ENCODE measurements around the gene FAM120B.

FAM120B gene

DNA sequence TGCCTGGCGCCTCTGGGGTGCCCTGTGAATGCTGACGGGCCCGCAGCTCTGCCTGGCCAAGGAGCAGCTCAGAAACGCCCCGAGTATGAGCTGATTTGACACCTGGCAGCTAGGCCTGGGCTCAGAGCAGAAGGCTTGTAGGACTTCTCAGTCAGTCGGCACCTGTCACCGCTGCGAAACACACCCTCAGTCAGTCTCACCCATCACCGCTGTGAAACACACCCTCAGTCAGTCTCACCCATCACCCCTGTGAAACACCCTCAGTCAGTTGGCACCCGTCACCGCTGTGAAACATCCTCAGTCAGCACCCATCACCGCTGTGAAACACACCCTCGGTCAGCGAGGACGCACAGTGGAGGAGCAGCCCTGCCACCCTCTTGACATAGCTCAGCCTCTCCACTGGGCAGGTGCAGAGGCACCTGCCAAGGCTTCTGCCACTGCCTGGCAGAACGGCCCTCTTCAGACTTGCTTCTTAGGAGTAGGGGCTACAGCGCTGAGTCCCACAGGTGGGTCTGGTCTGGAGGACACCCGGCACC is 137.6 kb downstream of the FAM120B start:
- no peak for DNase-seq (ENCODE audit: low spot score)

DNA sequence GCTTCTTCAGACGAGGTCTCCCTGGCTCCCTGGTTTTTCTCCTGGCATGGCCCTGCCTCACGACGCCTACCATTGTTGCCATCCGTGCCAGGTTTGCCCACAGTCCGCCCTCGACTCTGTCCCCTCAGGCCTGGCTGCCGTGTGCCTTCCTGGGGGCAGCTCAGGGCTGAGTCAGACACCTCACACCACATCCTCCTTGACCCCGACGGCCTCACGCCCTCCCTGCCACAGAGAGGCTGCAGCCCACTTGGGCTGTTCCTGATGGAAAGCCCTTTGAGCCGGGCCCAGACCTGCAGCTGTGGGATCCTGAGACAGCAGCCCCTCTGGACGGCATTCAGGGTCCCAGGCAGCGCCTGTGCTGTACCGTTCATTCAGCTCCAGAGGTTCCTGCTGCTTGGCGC is 138.3 kb downstream of the FAM120B start:
- DNase-seq (ENCODE audit: low spot score), result no peak

DNA sequence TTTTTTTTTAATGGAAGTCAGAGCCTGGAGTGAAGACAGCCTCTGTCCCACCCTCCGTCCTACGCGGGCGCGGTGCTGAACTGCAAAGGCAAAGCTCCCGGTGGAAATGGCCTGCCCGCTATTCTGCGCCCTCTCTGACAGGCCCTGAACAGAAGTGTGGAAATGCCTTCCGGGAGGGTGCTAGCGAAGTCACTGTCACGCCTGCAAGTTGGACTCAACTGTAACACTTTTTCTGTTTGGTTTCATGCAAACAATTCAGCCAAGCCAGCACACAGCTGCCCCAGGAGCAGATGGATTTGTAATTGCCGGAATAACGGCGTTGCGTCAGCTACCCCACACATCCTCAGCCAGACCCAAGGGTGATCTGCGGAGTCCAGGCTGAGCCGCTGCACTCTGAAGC is 138.9 kb downstream of the FAM120B start:
- no peak for DNase-seq (ENCODE audit: low spot score)

DNA sequence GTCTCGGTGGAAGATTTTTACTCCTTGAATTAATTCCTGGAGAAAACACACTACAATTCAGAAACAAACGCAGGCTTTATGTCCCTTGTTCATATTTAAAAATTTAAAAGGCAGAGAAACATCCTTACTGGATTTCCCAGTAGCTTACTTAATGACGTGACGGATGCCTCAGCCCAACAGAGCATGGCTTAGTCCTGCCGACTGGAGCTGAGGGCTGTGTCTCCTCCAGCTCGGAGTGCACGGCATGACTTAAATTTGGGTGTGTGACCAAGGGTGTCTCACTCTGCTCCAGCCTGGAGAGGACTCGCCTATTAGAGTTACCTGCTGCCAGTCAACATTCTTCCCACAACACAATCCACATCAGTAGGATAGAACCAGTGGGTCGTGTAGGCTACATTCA is 139.4 kb downstream of the FAM120B start:
- DNase-seq (ENCODE audit: low spot score), result no peak

DNA sequence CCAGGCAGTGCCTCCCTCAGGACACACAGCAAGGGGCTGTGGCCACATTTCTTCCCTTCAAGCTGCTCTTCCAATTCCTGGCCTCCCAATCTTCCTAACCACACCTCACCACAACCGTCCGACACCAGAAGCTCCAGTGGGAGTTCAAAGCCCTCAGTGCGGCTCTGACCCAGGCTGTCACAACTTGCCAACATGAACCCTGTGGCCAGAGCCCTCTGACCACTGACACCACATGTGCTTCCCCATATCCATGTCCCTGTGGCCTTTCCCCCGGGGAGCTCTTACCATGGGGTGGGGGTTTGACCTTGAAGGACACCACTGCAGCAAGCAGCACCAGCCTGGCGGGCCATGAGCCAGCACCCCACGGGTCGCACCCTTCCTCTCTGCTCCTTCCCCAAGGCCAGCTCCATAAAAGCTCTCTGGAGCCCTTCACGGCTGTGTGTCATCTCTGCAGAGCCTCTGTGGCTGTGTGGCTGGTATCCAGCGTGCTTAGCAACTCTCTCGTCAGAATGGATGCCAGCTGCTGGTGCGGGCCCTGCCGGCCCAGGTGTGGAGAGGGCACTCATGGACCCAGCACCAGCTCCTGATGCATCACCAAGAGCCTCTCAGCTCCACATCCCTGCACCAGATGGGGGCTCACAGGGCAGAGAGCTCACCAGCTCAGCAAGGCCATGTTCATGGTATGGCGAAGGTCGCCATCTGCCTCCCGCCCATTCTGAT is 140.4 kb downstream of the FAM120B start:
- no peak for DNase-seq (ENCODE audit: low spot score)

DNA sequence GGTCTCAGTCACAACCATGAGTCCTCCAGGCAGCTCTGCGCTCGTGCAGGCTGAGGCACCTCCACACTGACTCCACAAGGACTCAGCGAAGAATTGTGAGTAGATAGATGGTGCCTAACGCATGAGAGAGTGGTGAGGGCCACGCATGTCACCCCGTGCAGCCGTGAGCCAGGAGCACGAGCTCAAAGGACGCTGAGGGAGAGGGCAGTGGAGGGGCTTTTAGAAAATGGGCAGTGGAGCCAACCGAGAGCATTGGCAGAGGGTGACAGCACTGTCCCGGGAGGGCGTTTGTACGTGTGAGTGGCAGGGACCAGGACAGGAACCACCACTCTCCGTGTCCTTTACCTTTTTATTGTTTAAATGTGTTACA is 141.0 kb downstream of the FAM120B start:
- DNase-seq (ENCODE audit: low spot score), result no peak

DNA sequence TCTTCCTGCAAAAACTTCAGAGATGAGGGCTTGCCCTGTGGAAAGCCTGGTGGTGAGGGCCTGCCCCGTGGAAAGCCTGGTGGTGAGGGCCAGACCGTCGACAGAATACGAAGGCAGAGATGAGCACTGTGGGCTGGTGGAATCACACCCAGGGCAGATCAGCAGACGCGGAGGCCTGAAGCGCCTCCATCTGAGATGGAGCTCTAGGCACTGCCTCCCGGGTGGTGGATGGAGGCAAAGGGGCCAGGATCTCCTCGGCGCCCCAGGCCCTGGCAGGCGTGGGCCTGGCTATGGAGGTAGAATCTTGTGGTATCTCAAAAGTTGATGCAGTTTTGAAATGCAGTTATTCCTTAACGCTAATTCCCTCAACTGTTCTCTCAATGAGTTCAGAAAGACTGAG is 141.8 kb downstream of the FAM120B start:
- DNase-seq (ENCODE audit: low spot score), result no peak

DNA sequence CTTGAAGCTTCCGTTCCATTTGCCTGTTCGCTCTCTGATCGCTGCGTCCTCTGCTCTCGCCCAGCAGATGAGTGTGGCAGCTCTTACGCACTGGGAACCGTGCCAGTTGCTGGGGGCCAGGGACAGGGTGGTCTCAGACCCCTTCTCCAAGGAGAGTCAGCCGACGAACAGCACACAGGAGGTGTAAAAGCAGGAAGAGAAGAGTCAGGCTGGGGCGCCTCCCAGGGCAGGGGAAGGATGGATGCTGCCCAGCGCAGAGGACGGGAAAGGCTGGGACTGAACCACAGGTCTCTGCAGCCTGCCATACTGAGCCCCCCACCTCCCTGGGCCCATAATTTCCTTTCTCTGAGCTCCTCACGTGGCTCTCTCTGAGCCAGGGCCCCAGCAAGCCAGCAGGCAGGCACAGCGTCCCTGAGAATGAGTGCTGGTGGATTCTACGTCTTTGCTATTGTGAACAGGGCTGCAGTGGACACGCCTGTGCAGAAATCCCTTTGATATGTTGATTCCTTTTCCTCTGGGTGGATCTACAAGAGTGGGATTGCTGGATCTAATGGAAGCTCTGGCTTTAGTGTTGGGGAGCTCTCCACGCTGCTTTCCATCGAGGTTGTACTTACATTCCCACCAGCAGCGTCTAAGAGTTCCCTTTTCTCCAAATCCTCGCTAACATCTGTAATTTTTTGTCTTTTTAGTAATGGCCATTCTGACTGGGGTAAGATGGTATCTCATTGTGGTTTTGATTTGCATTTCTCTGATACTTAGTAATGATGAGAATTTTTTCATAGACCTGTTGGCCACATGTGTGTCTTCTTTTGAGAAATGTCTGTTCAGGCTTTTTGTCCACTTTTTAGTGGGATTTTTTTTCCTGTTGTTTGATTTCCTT is 142.4 kb downstream of the FAM120B start:
- DNase-seq (ENCODE audit: low spot score), result no peak

DNA sequence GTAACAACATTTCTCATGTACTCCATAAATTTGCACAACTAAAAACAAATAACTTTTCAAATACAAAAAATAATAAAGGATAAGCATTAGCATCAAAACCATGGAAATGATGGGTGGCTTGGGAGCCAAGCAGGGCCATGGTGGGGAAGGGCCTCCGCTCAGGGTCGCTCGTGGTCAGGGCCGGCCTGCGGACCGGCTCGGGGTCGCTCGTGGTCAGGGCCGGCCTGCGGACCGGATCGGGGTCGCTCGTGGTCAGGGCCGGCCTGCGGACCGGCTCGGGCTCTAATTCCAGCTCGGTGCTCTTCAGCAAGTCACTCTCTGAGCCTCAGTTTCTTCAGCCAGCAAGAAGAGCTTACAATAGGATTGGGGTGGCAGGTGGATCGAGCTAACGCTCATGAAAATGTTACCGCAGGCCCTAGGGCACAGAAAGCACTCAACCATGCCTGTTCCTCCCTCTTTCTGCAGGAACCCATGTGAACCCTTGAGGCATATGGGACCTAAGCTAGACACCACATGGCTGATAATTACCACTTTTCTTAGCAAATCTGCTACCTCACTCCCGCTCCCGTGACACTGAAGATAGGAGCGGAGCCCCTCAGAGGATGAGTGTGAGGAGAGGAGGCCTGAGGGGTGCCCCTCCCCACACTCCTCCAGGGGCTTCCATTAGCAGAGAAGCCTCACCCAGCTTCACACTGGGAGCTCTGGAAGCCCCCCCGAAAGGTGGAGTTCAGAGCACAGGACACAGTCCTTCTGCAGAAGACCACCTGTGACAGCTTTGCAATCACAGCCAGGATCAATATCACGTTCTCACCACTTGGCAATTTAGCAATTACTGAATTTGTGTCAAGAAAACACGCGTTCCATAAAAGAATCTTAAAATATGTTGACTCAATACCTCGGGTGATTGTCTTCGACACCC is 143.5 kb downstream of the FAM120B start:
- no peak for DNase-seq (ENCODE audit: low spot score)

DNA sequence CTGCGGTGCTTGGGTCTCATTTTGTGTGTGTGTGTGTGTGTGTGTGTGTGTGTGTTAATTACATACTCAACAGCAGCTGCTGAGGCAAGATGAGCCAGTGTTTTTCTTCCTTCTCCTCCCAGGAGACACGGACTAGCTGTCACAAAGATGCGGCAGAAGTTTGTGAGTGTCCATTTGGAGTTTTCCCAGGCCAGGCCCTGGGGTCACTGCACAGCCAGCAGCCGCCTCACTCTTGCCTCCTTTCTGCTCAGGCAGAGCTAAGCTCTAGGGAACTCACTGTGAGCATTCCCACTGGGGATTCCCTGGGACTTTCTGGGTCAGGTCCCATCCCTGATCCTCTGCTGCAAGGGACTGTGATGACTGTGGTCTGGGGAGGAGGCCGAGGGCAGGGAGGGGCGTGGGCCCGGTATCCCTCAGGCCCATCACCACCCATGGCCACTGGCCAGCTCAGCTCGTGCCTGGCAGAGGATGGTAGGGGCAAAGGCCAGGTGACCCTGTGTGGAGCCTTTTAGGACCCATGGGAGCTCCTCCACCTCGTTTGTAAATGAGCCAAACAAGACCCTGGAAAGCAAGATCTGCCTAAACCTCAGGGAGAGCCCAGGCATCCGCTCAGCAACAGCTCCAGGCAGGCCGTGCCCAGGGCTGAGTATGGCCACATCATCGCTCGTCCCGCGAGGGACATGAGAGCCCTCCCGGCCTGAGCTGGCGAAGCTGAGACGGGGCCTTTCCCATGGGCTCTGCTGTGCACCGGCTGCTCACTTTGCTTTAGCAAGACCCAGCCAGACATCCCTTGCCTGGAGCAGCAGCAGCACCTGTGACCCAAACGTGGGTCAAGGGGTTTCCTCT is 144.6 kb downstream of the FAM120B start:
- DNase-seq (ENCODE audit: low spot score), result no peak

DNA sequence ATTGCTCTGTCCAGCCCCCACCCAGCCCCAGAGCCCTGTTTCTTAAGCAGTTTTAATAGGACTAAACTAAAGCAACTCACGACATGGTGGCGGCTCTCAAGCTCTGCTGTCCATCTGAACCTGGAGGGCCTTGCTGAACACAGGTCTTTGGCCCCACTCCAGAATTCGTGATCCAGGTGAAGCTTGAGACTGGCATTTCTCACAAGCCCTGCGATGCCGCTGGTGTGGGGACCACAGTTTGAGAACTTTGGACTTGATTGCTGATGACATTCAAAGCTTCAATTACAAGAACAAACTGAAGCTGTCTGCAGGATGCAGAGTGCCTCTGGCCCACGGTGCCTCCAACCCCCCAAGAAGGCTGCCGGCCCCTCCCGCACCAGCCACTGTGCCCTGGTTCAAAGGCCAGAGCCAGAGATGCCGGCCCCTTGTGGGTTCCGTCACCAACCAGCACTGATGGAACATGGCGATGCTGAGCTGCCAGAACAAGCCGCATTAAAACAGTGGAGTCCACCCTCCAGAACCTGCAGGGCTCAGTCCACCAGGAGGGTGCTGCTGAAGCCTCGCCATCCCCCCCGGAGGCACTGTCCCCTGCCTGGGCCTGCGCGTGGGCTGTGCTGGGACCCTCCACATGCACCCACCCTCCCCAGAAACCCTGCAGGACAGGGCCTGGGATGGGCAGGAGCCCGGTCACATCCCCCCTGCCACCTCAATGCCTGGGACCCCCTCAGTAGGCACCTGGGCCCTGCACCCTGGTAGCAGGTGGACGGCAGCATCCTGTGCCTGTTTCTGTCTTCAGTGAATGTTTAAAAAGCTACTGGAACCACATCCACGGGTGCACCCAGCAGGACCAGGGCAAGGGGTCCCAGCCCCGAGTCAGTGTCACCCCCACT is 145.4 kb downstream of the FAM120B start:
- no peak for DNase-seq (ENCODE audit: low spot score)

DNA sequence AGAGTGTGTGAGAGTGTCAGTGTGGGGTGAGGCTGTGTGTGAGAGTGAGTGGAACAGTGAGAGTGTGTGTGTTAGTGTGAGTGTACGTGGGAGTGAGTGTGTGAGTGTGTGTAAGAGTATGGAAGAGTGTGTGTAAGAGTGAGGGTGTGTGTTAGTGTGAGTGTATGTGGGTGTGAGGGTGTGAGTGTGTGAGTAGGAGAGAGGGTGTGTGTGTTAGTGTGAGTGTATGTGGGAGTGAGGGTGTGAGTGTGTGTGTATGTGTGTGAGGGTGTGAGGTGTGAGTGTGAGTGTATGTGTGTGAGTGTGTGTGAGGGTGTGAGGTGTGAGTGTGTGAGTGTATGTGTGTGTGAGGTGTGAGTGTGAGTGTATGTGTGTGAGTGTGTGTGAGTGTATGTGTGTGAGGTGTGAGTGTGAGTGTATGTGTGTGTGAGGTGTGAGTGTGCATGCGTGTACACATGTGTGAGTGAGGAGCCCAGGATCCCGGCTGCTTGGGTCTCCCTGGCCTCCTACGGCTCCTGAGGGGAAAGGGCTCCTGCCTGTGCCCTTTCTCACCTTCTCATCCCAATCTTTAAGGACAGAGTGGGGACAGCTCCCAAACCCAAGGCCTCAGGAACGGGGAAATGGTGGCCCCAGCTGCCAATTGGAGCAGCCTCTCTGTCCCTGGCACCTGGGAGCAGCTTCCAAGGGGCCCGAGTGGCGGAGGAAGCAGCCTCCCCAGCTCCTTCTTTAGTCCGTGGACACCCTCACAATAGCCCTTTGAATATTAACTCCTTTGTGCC is 146.4 kb downstream of the FAM120B start:
- no peak for DNase-seq (ENCODE audit: low spot score)

DNA sequence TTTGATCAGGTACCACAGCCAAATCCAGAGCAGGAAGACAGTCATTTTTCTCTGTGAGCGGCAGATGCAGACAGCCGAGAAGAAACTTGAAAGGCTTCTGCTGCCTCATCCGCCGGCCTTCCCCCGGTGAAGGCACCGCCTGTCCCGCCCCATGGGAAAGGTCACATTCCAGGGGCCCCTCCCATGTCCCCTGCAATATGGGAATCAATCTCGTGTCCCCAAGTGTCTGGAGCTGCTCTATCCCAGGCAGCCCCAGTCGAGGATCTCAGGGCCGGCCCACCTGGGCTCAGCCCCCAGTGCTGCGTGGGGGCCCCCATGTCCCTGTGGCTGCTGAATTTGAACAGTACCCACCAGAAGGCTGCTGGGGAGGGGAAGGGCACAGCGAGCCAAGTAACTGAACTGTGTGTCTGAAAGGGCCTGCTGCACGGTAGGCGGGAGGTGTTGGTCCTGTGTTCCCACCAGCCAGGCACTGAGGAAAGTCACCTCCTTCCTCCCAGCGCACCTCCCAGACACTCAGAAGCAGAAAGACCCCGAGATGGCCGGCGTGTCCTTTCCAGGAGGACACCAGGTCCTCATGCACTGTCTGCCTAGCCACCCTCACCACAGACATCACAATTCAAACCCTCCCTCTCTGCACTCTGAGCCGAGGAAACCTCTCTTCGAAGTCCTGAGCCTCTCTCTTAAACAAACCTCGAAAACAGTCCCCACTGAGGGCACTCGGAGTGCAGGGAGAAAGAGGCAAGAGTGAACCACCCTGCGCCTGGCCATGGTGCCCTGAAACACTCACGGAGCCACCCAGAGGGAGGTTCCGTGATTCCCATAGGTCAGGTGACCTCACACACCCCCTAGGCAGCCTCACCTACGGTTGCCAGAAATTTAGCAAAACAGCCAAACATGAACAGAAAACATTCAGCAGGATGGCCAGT is 147.3 kb downstream of the FAM120B start:
- DNase-seq (ENCODE audit: low spot score), result no peak

DNA sequence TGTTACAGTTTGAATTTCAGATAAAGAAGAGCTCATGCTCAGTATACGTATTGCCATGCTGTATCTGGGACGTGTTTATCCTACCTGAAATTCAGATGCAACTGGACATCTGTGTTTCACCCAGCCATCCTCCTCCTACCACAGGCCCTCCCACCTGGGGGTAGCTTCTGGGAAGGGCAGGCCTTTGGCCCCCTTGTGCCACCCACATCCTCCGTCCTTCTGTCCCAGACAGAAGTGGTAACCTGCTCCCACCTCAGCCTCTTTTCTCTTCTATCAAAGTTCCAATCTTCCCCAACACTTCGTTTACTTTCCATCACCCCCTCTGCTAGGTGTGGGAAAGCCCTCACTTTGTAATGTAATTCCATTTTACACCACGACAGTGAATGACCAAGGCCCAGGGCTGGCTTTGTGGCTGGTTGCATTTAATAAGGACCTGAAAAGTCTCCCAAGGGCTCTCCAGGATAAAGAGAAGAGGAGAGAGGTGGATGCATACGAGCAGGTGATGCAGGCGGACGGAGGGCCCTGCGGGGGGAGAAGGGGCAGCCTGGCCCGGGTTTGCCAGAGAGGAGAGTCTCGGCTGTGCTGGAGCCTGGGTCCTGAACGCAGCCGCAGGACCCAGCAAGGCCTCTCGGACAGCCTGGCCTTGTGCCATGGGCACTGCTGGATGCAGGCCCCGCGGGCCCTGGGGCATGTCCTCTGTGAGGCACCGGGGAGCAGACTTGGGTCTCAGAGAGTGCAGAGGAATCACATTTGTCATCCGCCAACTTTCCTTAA is 148.1 kb downstream of the FAM120B start:
- DNase-seq (ENCODE audit: low spot score), result no peak

DNA sequence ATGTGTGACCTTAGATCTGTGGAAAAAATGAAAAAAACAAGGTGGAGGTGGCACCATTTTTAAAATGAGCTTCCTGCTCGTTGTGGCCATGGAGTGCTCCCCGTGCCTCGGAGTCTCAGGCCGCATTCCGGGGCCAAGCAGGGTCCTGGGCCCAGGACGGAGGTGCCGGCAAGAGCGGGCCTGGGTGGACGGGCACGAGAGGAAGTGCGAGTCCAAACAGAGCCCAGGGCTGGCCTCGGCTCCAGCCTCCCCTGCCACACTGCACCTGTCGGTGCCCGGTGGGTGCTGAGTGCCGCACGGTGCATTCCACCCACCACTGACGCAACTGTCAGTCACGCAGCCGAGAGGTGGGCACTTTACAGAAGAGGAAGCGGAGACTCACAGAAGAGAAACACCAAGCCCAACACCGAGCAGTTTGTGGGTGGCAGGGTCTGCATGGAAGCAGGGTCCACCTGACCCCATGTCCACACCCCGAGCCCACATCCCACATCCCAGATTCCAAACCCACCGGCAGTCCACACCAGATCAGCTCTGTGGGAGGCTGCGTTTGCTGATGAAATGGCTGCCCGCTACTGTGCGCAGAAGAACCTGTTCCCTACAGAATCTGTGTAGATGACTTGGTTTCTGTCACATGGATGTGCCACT is 148.9 kb downstream of the FAM120B start:
- DNase-seq (ENCODE audit: low spot score), result no peak

DNA sequence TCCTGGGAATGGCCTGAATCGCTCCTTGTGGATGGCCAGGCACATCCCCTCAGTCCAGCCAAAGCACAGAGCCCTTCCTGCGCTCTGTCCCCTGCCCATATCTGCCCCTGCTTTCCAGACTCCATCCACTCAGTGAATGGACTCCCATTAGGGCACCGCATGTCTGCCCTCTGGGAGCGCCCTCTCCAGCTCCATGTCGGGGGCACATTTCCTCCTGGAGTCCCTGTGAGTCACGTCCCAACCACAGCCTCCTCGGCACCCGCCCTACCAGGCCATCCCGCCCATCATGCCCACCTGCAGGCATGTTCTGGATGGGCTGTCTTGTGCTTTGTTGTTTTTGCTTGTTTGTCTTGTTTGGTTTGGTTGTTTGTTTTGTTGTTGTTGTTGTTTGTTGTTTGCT is 149.8 kb downstream of the FAM120B start:
- DNase-seq (ENCODE audit: low spot score), result no peak

All from hepatic stellate cell (primary cell).